Astrocyte (in vitro differentiated cells and primary cell): ENCODE data around the gene LRRC34. TPM values are rescaled to one million over a fixed set of nuclear protein-coding genes. Genes with fewer than 3 reads are reported as not detected.
A peak's percentile ranks its signal among the peaks of the same experiment; 100 is the strongest.

Experiments
- DNase-seq: peaks from one replicate; pipeline ENCODE4 v3.0.0-alpha.2; 2010; ENCODE audit warnings: low read depth
- FAIRE-seq: peaks from 2 replicates; lab custom pipeline; 2011; peaks lifted over from hg19 to GRCh38; lab: Jason Lieb, UNC
- H2AFZ ChIP-seq: 2 replicates; pipeline ENCODE4 v1.6.0; 2012; ENCODE audit warnings: low read depth, low read length, inconsistent platforms
- H3K27ac ChIP-seq: 2 replicates; pipeline ENCODE4 v1.5.1; 2011; ENCODE audit warnings: low read depth, low read length, inconsistent platforms
- H3K27me3 ChIP-seq: 2 replicates; pipeline ENCODE4 v1.6.0; 2011; ENCODE audit warnings: low read length, inconsistent platforms; ENCODE audit not compliant: insufficient read depth
- H3K36me3 ChIP-seq: 2 replicates; pipeline ENCODE4 v1.5.1; 2011; ENCODE audit warnings: low read length, inconsistent platforms; ENCODE audit not compliant: insufficient read depth
- H3K4me1 ChIP-seq: 2 replicates; pipeline ENCODE4 v1.5.1; 2011; ENCODE audit warnings: low read length, inconsistent platforms; ENCODE audit not compliant: insufficient read depth
- H3K4me2 ChIP-seq: 2 replicates; pipeline ENCODE4 v1.6.0; 2012; ENCODE audit warnings: low read length, inconsistent platforms
- H3K4me3 ChIP-seq: 2 replicates; pipeline ENCODE4 v1.5.1; 2011; ENCODE audit warnings: low read depth, mild to moderate bottlenecking, low read length, inconsistent platforms; ENCODE audit not compliant: insufficient read depth
- H3K79me2 ChIP-seq: 2 replicates; pipeline ENCODE4 v1.6.0; 2012; ENCODE audit warnings: mild to moderate bottlenecking, low read length, inconsistent platforms; ENCODE audit not compliant: insufficient read depth
- H3K9ac ChIP-seq: 2 replicates; pipeline ENCODE4 v1.6.0; 2012; ENCODE audit warnings: mild to moderate bottlenecking, low read length, inconsistent platforms
- H3K9me3 ChIP-seq: 2 replicates; pipeline ENCODE4 v1.5.1; 2012; ENCODE audit warnings: low read depth, mild to moderate bottlenecking, low read length, inconsistent platforms; ENCODE audit not compliant: insufficient read depth
- H4K20me1 ChIP-seq: 2 replicates; pipeline ENCODE4 v1.6.0; 2012; ENCODE audit warnings: low read length, inconsistent platforms; ENCODE audit not compliant: insufficient read depth
- H3K27ac Mint-ChIP-seq: one replicate; pipeline ENCODE4 v1.8.0; 2021; ENCODE audit warnings: mild to moderate bottlenecking, mixed read lengths; ENCODE audit not compliant: unreplicated experiment
- H3K27me3 Mint-ChIP-seq: one replicate; pipeline ENCODE4 v1.8.0; 2021; ENCODE audit warnings: low read depth, mixed read lengths; ENCODE audit not compliant: unreplicated experiment
- H3K36me3 Mint-ChIP-seq: one replicate; pipeline ENCODE4 v1.8.0; 2021; ENCODE audit warnings: low read depth, mixed read lengths; ENCODE audit not compliant: unreplicated experiment
- H3K4me1 Mint-ChIP-seq: one replicate; pipeline ENCODE4 v1.8.0; 2021; ENCODE audit warnings: low read depth, mixed read lengths; ENCODE audit not compliant: unreplicated experiment
- H3K4me3 Mint-ChIP-seq: one replicate; pipeline ENCODE4 v1.8.0; 2021; ENCODE audit warnings: mild to moderate bottlenecking, moderate library complexity, mixed read lengths; ENCODE audit not compliant: unreplicated experiment
- H3K9me3 Mint-ChIP-seq: one replicate; pipeline ENCODE4 v1.8.0; 2021; ENCODE audit warnings: mild to moderate bottlenecking, mixed read lengths; ENCODE audit not compliant: unreplicated experiment
- CTCF ChIP-seq: IDR thresholded peaks from 2 replicates; pipeline ENCODE4 v1.5.1; 2011; ENCODE audit warnings: low read depth, mild to moderate bottlenecking, inconsistent platforms, low read length, moderate library complexity; ENCODE audit not compliant: insufficient read depth
- EZH2 ChIP-seq: IDR thresholded peaks from 2 replicates; pipeline ENCODE4 v1.6.1; 2012; ENCODE audit warnings: mild to moderate bottlenecking, low read length, inconsistent platforms; ENCODE audit not compliant: insufficient read depth
- total RNA-seq: library from RNA; stranded (reverse); gene quantifications from 2 replicates; pipeline ENCODE4 v1.2.1, GENCODE V29; 2021

LRRC34 gene
- total RNA-seq, 1 donor from 2014 or later: 1.0 TPM

- Mint-ChIP-seq H3K4me3 (no peak overlapping the region), H3K4me1 (no peaks in the 10 kb centered on the region), H3K36me3 (no peaks in the 10 kb centered on the region), H3K9me3 (no peaks in the 10 kb centered on the region), H3K27me3 (no peaks in the 10 kb centered on the region), H3K27ac (no peak overlapping the region)
- TF ChIP-seq CTCF (peak; percentile 15), EZH2 (no peak)
- Histone ChIP-seq H3K79me2 (no peaks in the 10 kb centered on the region), H3K4me1 (no peaks in the 10 kb centered on the region), H3K36me3 (no peaks in the 10 kb centered on the region), H3K9ac (no peak overlapping the region), H3K4me2 (no peak overlapping the region), H3K9me3 (no peaks in the 10 kb centered on the region), H4K20me1 (no peaks in the 10 kb centered on the region), H2AFZ (no peak overlapping the region), H3K27ac (no peak overlapping the region), H3K4me3 (no peak overlapping the region), H3K27me3 (peaks cover 5% of the 10 kb centered on the region)
- FAIRE-seq (no peak), DNase-seq (peak; percentile 12)
Observed at GRCh38 chr3:169744366-169745054, 68.2 kb downstream of the LRRC34 start.

Other genes with a start within 250 kb of the LRRC34 start
- gene MECOM, start 149.2 kb downstream of the LRRC34 start, total RNA-seq: 11.8 and 15.8 TPM in 2 replicates
- 0.86 and 1.2 TPM in 2 replicates for gene TERC, start 47.8 kb downstream of the LRRC34 start, total RNA-seq
- gene ACTRT3, start 43.3 kb downstream of the LRRC34 start, total RNA-seq: 3.3 and 3.7 TPM in 2 replicates
- gene MYNN, start 39.5 kb downstream of the LRRC34 start, total RNA-seq: 12.6 and 12.9 TPM in 2 replicates
- gene LRRIQ4, start within 50 bp of the LRRC34 start, total RNA-seq: not detected in 2 replicates
- 0.16 TPM in 1 of 2 replicates, not detected in the other for gene LRRC31, start 57.0 kb upstream of the LRRC34 start, total RNA-seq
- gene SAMD7, start 98.7 kb upstream of the LRRC34 start, total RNA-seq: not detected in 2 replicates
- gene SEC62, start 153.9 kb upstream of the LRRC34 start, total RNA-seq: 117 and 122 TPM in 2 replicates
- gene GPR160, start 225.1 kb upstream of the LRRC34 start, total RNA-seq: 0.79 and 1.4 TPM in 2 replicates